ENCODE measurements around the gene AMT.
"Not testable (repeated sequence)": the region's sequence is repeated elsewhere in the genome, so short reads cannot be mapped to it uniquely, and the experiment has no call there.

AMT gene

DNA sequence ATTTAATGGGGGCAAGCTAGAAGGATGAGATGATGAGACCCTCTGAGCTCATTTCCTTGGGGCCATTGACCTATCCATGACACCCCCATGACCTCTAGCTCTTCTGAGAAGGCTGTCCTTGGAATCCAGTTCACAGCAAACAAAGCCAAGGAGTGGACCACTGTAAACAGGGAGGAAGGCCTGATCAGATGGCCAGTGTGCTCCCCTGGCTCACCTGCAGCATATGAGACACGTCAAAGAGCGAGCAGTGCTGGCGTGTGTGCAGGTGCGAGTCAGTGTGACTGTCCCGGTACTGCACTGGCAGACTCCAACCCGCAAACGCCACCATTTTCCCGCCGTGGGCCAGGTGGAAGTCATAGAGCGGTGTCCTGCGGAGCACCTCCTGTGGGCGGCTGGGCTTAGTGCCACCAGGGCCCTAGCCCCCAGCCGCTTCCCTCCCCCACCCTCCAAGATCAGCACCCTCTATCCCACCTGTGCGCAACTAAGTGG, 339 bp downstream of the AMT start:
- no peak for DNase-seq

DNA sequence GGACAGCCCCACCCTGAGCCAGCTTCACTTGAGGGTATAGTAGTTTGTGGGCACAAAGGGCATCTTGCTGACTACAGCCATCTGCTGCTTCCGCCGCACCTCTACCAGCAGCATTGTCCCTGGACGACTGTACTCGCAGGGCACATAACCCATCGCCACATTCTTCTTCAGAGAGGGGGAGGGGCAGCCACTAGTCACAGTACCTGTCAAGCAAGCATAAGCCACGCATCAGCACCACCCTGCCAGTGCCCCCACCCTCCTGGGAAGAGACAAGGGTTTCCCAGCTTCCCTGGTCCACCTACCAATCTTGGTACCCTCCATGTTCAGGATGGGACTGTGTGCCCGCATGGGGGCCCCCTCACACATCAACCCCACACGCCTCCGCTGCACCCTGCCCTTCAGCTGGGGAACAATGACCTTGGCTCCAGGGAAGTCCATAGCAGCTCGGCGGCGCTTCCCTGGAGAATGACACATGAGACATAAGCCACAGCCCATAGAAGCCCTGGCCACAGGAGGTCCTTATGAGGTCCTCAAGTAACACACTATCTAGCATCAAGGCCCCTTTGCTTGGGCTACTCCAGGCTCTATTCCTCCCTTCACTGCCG, 4.7 kb downstream of the AMT start:
- DNase-seq = peak; percentile 25

- no peak for DNase-seq
Observed at GRCh38 chr3:49416867-49417266, 5.4 kb downstream of the AMT start.

- no peak for DNase-seq
Observed at GRCh38 chr3:49415931-49416601, 6.2 kb downstream of the AMT start.

GRCh38 chr3:49414753-49415152, 7.5 kb downstream of the AMT start:
- no peak for DNase-seq

- no peak for DNase-seq
Observed at GRCh38 chr3:49413338-49413734, 8.9 kb downstream of the AMT start.

DNA sequence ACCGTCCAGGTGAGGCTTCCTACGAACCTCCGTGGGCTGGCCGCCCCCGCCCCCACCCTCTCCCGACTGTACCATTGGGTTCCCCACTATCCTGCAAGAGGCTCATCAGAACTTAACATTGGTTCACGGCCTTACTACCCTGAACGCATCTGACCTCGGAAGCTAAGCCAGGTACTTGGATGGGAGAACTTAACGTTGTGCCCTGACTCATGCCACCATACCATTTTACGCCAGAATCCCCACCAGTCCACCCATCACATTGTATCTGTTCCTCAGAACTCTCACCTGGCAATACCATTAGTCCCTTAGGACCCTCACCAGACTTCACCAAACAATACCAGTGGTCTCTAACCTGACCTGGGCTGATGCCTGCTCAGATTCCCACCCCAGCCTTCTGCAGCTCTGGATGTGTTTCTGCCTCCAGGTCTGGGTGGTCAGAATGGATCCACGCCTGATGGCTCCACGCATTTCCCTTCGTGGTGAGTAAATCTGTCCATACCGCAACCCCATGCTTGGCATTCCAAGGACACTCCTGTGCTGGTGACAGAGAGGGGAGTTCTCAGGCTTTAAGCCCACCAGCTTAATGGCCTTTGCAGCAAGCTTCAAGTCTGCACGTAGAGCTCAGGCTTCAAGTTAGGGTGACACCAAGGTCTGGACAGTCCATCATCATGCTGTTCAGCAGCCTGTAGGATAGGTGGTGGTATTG, 9.5 kb downstream of the AMT start:
- no peak for DNase-seq

GRCh38 chr3:49411968-49412631, 10.2 kb downstream of the AMT start, which contains the start of the genes RHOA and TCTA:
Gene RHOA, minus strand, starts transcription at chr3:49411976. Its CDS starts 36,387 bp downstream, at chr3:49375589.
Gene TCTA, plus strand, starts transcription at chr3:49412423. Its CDS starts 4 bp downstream, at chr3:49412427.
- peak; percentile 92 for DNase-seq

GRCh38 chr3:49411535-49411967, 10.7 kb downstream of the AMT start:
- DNase-seq = no peak

DNA sequence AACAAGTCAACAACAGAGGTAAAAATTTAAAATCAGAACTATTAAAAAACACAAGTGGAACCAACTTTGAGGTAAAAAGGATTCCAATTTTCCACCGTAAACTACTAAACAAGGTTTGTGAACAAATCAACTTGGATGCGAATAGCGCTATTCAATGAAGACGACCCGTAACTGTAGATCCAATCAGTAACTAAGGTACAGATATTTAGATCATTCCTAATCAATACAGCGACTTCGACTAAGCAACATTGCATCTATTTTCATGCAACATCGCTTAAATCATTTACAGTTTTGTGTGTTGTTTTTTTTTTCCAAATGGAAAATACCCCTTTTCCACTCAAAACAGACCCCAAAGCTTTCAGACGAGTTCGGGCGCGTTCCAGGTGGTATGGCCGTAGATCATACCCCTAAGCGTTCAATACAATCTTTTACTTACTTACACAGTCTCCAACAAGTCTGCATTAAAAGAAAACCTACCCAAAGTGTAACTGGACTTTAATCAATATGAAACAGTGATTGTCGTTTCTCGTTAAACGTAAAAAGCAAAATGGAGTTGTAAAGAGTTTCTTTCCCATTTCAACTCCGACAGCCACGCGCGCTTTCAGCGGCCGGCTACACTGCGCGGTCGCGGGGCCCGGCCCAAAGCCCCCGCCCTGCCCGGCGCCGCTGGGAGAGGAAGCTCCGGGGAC, 11.3 kb downstream of the AMT start:
- DNase-seq = no peak

- DNase-seq = no peak
Observed at GRCh38 chr3:49410066-49410845, 12.0 kb downstream of the AMT start.

DNA sequence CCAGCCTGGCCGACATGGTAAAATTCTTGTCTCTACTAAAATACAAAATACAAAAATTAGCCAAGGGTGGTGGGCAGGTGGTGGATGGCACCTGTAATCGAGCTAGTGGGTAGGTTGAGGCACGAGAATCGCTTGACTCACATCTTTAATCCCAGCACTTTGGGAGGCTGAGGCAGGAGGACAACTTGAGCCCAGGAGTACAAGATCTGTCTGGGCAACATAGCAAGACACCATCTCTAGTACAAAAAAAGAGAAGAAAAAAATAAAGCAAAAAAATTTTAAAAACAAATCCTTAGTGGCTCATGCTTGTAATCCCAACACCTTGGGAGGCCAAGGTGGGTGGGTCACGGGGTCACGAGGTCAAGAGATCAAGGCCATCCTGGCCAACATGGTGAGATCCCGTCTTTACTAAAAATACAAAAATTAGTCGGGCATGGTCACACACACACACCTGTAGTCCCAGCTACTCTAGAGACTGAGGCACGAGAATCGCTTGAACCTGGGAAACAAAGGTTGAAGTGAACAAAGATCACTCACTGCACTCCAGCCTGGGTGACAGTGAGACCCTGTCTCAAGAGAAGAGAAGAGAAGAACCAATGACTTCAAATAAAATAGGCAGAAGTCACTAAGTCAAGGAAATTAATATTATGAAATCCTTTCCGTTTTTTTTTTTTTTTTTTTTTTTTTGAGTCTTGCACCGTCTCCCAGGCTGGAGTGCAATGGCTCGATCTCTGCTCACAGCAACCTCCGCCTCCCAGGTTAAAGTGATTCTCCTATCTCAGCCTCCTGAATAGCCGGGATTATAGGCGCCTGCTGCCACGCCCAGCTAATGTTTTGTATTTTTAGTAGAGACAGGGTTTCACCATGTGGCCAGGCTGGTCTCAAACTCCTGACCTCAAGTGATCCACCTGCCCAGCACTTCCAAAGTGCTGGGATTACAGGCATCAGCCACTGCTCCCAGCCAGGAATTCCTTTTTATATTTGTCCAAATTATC, 15.4 kb downstream of the AMT start:
- no peak for DNase-seq

DNA sequence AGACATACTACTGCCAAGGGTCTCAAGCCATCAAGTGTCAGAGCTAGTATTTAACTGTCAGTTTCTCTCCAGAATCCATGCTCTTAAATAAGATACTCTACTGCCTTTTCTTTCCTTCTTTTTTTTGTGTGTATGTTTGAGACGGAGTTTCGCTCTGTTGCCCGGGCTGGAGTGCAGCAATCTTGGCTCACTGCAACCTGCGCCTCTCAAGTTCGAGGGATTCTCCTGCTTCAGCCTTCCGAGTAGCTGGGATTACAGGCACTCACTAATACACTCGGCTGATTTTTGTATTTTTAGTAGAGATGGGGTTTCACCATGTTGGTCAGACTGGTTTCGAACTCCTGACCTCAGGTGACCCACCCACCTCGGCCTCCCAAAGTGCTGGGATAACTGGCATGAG, 16.7 kb downstream of the AMT start:
- DNase-seq = not testable (repeated sequence)

- no peak for DNase-seq
Observed at GRCh38 chr3:49403891-49404290, 18.4 kb downstream of the AMT start.

DNA sequence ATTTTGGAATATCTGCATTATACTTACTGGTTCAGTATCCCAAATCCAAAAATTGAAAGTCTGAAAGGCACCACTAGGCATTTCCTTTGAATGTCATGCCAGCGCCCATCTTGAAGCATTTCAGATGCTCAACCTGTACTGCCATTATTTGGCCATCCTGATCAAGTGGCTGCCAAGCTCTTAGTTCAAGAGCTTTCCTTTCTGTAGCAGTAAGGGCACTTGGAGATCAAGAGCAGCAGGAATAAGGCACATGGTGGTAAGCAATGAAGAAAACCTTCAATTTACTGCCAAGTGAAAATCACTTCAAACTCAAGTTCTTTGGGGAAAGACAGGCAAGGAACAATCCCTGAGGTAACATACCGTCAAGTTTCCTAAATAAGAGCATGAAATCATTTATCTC, 20.5 kb downstream of the AMT start:
- DNase-seq = no peak

DNA sequence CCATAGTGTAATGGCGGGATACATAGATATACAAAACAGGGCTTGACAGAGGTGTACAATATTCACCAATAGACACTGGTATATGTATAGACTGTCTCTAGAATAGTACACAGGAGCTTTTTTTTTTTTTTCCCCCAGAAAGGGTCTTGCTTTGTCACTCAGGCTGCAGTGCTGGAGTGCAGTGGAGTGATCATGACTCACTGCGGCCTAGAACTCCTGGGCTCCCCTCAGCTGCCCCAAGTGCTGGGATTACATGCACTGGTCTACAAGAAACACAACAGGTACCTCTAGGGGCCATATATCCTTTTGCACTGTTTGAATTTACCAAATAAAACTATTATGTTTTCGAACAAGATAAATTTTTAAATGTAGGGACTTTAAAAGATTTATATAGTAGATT, 22.8 kb downstream of the AMT start:
- no peak for DNase-seq

DNA sequence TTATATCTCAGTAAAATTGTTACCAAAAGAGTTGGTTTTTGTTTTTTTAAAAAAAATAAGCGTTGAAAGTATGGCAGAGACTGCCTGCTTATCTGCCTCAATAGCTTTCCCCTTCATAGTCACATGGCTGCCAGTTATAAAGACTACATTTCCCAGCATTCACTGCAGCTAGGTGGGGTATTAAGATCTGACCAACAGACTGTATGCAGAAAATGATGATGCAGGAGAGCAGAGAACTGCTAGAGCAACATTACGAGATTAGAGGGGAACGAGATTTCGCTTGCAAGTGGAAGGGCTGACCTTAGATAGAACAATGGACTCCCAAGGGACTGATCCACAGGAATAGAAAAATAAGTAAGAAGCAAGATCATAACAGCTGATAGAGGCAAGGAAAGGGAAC, 24.8 kb downstream of the AMT start:
- no peak for DNase-seq

- not testable (repeated sequence) for DNase-seq
Observed at GRCh38 chr3:49391310-49391709, 31.0 kb downstream of the AMT start.

DNA sequence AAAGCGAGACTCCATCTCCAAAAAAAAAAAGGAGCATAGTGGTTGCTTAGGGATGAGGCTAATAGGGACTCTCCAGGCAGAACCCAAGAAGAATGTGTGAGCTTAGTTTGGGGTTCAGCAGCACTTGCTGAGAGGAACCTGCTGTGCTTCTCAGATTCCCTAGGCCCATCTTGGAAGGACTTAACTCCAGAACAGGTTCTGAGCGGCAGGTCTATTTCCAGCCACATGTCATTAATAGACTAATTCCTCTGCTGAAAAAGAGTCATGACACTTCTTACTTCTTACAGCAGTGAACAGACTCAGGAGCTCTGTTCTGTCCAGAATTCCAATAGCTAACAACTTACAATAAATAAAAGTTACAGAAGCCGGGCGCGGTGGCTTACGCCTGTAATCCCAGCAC, 33.0 kb downstream of the AMT start:
- DNase-seq = no peak

GRCh38 chr3:49388289-49388820, 33.9 kb downstream of the AMT start:
- DNase-seq = no peak
